ENCODE data around the gene SOX6.

SOX6 gene

DNA sequence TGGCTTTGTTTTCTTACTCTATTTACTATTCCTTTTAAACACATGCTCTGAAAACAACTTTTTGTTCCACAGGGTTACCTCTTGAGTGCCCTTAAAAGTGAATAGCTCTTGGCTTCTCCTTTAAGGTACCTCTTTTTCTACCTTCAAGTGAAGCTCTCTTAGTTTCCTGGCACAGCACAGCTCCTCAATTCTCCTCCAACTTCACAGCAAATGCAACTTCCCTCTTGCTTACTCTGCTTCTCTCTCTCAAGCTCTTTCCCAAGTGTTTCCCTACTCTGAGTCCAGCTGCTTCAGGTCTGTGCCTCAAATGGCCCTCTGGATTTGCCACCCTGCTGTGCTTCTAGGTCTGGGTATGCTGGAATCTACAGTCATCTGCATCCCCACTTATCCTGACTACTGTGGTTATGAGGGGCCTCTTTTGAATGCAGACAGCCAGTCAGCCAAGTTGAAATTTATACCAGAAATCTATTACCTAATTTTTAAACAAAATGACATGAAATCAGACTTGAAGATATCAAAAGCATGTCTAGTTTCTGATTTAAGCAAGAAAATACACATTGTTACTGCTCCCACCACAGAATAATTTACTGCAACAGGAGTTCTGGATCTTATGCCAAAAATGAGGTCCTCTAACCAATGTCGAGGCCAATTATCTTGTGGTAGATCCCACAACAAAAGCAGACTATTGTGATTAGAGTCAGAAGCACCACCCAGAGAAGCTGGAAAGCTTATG, 371.1 kb downstream of the SOX6 start:
- DNase-seq = no peak

DNA sequence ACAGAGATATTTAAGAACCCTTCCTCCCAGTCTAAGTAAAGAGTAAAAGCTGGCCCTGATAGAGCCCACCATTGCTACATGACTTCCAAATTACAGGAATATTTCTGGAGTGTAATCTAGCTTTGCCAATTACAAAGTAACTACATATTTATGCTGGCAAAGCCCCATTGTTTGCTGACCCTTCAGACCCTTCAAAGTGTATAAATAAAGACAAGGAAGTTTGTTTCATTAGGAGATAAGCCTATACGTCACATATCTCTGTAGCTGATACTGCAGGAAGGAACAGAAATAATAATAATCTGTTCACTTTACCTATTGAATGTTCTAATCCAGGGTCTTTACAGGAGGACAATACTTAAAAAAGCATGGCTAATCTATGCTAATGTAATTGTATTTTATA, 375.1 kb downstream of the SOX6 start:
- no peak for DNase-seq

DNA sequence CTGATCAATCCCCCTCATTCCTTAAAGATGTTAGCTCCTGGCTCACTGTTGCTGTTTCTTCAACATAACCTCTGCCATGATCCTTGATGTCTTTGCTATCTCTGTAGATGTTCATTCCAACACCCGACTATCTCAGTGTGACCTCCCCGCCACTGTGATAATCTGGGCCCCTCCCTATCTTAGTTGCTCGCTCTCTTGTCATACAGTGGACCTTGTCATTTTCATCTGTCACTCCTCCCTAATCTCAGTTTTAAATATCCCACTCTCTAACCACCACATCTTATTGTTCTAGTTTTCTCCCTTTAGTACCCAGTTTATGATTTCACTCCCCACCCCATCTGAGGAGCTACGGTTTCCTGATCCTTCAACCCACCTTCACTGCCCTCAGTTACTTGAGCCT, 379.2 kb downstream of the SOX6 start:
- no peak for DNase-seq

DNA sequence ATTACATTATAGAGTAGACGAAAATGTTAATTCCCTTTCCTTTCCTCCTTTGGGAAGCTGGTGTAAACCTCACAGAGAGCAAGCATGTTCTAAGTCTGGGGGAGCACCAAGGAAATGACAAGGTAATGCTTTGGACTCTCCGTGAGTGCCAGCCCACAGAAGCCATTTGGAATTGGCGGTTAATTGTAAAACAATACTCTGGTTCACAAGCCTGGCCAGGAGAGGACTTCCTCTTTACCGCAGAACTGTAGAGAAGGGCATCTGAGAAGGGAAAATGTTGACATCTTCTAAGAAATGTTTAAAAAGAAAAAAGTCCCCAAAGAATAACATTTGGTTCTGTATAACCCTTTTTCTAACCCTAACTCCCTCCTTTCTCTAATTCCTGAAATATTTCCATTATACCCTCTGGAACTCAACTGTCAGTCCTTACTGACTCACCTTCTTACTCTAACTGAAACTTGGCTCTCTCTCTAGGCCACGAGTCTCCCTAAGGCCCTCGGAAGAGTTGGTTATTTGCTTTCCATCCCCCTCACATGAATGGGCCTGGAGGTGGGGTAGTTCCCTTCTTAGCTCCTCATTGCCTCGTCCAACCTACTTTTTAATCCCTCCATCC, 379.8 kb downstream of the SOX6 start:
- DNase-seq = no peak

DNA sequence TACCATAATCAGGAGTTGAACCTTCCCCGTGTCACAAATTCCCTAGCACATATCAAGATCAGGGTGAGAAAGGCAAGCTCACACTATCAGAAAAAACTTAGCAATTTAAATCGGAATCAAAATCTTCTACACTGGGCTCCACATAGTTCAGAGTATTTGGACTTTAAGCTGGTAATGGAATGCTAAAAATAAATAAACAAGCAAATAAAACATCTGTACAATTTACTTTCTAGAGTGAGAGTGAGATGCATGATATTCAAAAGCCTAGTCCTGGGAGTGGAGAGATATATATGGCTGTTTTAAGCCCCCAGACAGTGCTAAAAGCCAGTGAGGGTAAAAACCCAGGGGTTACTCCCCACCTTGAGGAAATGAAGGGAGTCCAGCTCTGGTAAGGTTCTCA, 380.6 kb downstream of the SOX6 start:
- DNase-seq = no peak

DNA sequence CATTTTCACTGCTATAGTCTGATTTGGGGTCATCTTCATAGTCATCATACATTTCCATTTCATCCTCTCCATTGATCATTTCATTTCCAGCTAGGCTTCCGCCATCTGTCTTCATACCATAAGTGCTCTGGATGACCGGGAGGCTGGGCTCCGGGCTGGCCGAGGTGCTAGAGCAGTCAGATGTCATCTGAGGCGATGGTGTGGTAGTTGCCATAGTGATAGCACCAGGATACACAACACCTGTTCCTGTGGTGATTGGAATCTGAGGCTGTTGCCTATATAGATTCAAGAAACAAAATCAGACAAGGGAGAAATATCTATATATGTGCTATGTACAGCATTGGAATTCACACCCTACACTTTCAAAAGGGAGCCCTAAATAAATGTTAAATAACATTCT, 383.5 kb downstream of the SOX6 start:
- DNase-seq = no peak

DNA sequence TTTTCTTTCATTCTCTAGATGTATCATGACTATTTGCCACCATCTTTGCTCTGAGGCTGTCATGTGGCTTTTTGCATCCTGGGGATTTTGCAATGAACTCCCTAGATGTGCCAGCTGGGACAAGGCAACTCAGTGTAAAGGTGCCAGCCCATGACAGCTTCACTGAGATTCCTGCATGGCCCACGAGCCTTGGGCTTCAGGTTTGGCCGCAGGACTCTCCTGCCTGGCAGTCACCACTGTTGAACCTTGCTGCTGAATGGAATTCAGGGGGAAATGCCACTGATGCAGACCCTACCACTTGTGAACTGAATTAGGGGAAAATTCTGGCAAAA, 385.2 kb downstream of the SOX6 start:
- no peak for DNase-seq

DNA sequence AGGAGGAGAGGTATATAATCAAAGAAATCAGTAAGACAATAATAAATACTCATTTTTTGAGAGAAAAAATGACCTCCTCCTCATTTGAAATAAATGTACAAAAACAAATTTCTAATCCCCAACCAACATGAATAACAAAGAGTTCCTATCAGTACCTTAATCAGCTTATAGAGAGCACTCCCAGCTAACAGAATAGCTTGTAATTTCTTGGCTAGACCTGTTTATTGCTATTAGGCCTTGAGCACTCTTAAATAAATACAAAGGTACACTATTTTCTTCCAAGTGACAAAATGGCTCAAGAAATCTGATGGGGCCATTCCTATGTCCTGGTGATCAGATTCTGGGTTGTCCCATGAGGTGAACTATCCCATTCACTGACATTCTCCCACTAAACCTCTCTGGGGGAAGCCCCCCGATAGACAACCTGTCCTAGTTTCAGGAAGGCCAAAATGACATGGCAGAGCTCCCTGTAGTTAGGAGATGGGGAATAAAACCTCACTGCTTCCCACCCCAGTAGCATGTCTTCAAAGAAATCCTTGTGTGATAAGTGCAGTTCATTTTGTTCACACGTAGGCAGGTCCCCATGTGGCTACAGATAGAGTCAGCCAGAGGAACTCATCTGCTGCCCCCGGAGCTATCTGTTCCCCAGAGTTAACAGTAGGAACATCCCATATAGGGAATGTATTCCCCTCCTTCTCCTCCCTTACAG, 385.7 kb downstream of the SOX6 start:
- DNase-seq = no peak

DNA sequence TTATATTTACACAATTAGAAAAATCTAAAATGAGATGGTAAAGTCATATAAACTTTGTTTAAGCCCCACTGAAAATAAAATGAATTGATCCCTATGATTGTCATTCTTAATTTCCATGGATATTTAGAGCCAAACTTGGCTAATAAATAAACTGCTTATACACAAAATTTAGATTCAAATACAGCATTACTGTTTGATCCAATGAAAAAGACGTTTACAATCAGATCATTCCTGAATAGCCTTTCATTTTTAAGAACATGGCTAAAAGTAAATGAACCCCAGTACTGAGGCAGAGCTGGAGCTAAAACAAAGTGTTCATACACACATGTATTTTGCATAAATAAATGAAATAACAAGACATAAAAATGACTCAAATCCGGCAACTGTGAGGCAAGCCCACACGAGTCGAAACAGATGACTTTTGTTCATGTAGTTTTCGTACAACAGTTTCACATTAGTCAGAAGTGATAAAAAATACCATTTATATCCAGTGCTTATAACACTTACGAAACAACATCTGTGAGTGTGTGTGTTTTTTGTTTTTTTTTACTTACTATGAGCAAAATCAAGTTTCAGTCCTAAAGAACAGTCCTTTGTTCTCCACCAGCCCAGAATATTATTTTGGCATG, 386.5 kb downstream of the SOX6 start:
- DNase-seq = no peak

DNA sequence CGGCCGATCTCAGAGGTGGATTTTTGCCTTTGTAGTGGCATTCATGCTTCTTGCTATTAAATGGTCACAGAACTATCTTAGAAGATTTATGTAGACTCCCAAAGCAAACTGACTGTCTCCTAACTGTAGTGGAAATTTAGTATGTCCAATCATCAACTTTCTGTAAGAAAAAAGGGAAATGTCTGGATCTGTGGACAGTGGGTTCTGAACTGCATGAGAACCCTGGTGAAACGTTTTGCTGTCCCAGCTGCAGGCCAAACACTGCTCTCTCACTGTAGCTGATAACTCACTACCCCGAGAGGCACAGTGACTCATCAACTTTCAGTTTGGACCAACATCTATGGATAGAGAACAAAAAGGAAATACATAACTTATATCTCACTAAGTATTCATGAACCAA, 387.1 kb downstream of the SOX6 start:
- no peak for DNase-seq

DNA sequence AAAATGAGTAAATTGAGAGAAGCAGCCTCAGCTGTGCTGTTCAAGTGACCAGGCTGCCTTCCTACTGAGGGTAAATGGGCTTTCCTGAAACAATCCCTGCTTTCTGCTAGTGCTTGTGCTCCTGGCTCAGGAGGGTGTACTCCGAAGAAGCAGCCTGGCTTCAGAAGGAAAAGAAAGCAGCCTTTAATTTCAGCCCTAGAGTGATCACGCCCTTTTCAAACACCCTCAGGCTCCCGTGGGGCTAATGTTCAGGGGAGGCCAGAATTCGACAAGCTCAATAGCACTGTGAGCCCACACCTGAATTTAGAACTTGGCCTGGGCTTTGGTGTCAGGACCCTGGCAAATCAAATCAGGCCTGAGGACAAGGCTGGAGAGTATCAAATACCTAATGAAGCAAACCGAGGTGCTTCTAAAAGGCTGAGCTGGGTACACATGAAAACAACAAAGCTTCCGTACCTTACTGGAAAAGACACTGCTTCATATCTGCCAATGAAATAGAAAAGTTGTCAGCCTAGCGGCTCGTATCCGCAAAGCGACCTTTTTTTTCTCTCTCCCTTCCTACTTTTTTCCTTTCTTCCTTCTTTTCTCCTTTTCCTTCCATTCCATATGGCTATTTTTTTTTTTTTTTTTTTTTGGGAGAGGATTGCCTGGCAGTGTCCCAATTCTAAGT, 387.8 kb downstream of the SOX6 start:
- DNase-seq = no peak

DNA sequence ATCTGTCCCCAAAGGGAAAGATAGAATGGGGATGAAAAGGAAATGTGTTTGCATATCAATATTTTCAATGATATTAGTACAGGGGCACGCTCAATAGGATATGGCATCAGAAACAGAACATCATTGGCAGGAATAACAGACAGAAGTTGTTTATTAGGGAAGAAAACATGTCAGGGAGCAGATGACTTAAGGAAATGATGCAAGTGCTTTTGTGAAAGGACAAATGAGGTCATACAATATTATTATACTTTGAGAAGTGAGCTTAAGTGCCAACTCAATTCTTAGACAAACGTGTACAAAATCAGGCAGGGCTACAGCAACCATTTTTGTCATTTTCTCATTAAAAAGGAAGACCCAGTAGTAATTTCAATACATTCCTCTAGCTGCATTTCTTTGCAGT, 388.4 kb downstream of the SOX6 start:
- DNase-seq = no peak

DNA sequence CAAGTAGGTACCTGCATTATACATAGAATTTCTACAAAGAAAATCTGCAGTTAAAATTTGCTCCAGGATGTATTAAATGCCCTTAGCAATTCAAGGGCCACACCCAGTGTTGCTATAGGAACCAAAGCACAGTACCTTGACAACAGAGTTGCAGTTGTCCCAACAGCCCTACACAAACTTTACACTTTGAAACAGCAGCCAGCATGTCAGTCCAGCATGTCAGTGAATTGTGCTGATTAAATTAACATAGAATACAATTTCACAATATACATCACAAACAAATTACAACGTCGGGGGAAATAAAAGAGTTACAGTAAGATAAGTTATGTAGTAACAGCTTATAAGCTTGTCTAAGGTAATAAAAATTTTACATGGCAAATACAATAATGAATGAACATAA, 389.2 kb downstream of the SOX6 start:
- no peak for DNase-seq

DNA sequence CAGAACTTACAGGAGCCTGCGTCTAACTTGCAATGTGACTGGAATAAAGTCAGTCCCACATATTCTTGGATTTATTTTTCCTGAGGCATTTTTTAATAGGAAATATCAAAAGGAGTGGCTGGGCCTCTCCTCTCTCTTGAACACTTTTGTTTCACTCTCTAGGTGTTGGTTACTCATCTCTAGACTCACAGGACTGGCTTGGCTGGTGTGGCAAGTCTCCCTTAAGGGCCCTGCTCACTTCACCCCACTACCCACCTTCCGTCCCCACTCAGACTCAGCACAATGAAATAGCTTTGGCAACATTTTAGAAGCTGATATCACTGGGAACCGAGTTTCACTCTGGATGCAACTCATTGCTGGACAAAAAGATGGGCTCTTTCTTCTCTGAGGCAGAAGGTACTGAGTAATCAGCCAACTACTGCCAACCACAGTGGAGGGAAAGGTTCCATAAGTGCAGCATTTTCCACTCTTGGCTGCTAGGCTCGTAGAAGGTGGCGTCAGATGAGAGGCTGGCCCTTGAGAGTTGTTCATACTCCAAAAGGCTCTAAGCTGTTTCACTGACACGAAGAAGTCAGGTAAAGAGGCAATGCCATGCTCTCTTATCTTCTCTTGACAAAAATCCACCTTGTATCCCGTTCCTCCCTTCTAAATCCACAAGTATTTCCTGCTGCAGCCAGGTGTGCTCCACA, 390.6 kb downstream of the SOX6 start:
- DNase-seq = no peak

DNA sequence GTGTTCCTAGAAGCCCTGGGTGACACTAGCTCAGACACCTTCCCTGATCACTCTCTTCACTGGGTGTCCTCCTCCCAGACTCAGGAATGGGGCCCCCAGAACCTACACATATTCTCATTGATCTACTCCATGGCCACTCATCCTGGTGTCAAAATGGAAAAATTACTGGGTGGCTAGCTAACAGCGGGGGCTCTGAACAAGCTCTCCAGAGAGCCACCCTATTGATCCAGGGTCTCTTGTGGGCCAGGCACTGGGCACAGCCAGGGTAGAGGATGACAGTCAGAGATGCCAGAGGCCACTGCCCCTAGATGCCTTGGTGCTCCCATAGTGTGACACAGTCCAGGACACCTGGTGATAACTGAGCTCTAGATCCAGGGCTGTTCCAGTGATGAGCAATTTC, 393.1 kb downstream of the SOX6 start:
- no peak for DNase-seq

DNA sequence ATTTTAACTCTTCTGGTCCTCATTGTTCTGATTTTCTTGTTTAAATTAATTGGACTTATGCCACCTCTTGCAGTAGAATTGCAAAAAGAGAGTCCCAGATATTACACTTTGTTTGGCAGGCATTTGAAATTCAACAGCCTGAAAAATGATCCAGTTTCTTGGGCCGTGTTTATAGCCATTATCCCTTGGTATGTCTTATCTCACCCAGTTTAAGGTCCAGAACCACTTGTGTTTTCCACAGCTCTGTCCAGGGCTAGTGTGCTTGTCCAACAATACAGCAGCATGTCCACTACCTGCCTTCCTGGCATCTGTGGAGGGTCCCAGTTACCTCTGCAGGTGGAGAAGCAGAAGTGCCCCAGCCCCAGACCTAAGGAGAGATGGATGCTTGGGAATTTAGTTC, 397.4 kb downstream of the SOX6 start:
- DNase-seq = no peak

DNA sequence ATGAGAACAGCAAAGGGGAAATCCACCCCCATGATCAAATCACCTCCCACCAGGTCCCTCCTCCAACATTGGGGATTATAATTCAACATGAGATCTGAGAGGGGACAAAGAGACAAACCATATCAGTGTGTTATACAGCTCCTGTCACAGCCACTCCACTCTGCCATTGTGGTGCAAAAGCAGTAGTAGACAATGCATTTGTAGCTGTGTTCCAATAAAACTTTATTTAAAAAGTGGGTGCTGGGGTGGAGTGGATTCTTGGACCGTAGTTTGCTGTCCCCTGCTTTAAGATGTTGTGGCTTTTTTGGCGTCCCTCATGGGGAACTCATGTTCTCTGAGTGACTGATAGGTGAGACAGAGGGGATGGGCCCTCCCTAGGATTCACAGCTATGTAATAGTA, 399.1 kb downstream of the SOX6 start:
- no peak for DNase-seq

DNA sequence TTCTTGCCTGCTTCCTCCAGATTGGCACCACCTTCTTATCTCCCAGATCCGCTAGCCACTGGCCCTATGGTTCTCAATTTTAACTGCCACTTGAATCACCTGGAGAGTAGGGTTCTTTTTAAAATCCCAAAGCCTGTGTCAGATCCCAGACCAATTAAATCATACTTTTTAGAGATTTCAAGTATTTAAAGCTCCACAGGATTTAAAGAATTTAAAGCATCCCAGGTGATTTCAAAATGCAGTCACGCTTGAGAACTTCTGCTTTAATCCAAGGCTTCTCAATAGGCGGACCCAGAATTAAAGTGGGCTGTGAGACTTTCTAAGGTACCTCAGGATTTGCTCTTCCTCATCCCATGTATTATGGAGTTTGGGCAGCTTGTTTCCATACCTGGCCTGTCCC, 400.0 kb downstream of the SOX6 start:
- no peak for DNase-seq

DNA sequence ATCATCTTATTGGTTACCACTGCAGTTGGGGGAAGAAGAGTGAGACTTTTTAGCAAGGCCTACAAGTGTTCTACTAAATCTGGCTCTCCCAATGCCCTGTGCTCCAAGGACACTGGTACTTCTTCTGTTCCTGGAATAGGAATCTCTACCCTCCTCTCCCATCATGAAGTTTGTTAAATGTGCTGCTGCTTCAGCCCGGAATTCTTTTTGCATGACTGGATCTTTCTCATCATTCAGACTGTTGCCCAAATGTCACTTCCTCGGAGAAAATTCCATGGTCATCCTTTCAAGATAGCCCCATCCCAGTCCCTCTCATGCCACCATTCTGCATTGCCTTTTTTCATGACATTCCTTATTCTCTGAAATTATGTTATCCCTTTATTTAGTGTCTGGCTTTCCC, 400.8 kb downstream of the SOX6 start:
- DNase-seq = no peak

DNA sequence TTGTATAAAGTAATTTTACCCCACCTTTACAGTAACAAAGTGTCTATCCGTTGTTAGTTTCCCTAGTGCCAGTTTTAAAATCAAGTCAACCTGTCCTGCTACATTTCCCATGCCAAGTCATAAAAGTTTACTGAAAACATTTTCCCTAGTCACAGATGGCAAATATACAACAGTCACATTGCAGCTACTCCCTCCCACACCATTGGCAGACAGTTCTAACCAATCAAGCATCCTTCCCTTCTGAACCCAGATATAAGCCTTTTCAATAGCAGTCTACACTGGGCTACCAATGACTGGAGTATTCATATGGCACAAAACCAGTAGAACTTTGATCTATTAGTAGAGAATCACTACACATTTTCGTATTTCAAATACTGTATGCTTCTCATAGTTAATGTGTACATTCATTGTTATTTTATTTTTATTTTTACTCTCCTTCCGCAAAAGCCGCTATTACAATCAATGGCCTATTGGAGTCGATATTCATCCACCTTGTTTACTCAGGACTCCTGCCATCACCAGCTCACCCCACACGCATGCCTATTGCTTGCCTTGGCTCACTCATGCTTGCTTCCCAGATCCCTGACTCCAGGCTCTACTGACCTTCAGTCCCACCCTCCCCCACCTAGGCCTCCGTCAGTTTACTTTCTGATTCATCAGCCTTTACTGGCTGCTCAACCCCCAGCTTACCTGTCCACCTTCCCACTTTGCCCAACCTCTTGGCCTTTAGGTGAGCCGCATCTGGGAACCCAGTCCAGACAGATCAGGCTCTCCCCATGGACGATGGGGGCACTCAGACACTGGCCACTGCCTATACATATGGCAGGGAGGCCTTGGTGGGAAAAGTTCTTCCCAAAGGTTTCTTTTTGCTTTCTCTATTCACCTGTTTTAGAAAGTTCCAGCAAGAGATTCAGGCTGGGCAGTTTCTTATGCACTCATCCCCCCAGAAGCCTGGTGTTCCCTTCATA, 408.4 kb downstream of the SOX6 start:
- no peak for DNase-seq

DNA sequence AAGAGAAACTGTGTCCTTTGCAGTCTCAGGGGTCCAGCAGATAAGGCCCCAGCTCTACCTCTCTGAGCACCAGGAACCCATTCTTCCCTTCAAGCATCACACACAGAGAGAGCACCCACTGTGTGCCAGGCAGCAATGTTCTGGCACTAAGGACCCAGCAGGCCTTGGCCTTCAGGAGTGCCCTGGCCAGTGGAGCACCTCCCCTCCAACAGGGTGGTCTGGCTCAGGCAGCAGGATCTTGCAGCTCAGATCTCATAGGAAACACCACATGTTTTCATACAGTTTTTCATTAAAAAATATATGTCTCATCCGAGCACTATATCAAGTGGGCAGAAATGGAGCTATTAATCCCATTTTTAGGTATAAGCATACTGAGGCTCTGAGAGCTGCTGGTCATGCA, 410.6 kb downstream of the SOX6 start:
- DNase-seq = no peak

DNA sequence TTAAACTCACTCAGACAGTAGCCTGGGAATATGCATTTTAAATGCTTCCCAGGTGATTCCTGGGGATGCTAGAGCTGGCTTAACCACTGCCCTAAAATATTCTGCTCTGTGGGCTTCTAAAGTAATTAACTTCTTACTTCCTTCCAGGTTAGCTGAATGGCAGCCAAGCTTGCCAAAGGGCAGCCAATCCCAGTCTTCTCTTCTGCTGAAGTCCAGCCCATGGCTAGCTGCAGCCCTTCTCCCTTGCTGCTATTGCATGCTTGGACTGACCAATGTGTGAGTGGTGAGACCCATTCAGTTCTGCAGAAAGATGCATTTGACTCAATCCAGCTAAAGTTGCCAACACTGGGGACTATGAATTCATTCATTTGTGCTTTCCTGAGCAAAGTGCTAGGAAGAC, 411.9 kb downstream of the SOX6 start:
- DNase-seq = no peak
